Left ventricle myocardium inferior (tissue), 1 donor: ENCODE measurements around the gene OSER1. TPM values are rescaled to one million over a fixed set of nuclear protein-coding genes. Genes with fewer than 3 reads are reported as not detected.

ENCODE experiments used
- DNase-seq: peaks from one replicate; pipeline ENCODE4 v3.0.0-alpha.2; 2020
- H3K27ac ChIP-seq: fragments of 200-600 bp; replicated peaks from 2 replicates; pipeline ENCODE4 v1.8.0; 2021
- H3K27me3 ChIP-seq: fragments of 200-600 bp; 2 replicates; pipeline ENCODE4 v1.8.0; 2021; ENCODE audit warnings: low read depth
- H3K36me3 ChIP-seq: fragments of 200-600 bp; 2 replicates; pipeline ENCODE4 v1.8.0; 2021
- H3K4me1 ChIP-seq: fragments of 200-600 bp; 2 replicates; pipeline ENCODE4 v1.8.0; 2021
- H3K4me3 ChIP-seq: fragments of 200-600 bp; 2 replicates; pipeline ENCODE4 v1.8.0; 2021; ENCODE audit warnings: mild to moderate bottlenecking, moderate library complexity
- H3K9me3 ChIP-seq: fragments of 200-600 bp; replicated peaks from 2 replicates; pipeline ENCODE4 v1.8.0; 2021
- intact Hi-C: fragments of 100-400 bp; cut with micrococcal nuclease; formaldehyde crosslinking; loops from one replicate; pipeline ENCODE4 v1.11.0; 2022
- total RNA-seq: library from RNA; stranded (reverse); fragmentation: NEBNext Ultra II Directional; extraction: Animal tissue kit (Norgen Biotek cat#: 25700); gene quantifications from one replicate; pipeline ENCODE4 v1.2.1, GENCODE V29; 2021
- TF ChIP-seq, protein P1 (sequence below): fragments of 200-600 bp; IDR thresholded peaks from 2 replicates; pipeline ENCODE4 v1.8.0; 2021; ENCODE audit warnings: antibody characterized with exemption, mild to moderate bottlenecking, borderline replicate concordance
- donor health status: DM: no; HTN: yes; CAD: no; lungs with severe emphysema.

OSER1 gene
- total RNA-seq, 1 donor from 2014 or later = 34.0 TPM

DNA sequence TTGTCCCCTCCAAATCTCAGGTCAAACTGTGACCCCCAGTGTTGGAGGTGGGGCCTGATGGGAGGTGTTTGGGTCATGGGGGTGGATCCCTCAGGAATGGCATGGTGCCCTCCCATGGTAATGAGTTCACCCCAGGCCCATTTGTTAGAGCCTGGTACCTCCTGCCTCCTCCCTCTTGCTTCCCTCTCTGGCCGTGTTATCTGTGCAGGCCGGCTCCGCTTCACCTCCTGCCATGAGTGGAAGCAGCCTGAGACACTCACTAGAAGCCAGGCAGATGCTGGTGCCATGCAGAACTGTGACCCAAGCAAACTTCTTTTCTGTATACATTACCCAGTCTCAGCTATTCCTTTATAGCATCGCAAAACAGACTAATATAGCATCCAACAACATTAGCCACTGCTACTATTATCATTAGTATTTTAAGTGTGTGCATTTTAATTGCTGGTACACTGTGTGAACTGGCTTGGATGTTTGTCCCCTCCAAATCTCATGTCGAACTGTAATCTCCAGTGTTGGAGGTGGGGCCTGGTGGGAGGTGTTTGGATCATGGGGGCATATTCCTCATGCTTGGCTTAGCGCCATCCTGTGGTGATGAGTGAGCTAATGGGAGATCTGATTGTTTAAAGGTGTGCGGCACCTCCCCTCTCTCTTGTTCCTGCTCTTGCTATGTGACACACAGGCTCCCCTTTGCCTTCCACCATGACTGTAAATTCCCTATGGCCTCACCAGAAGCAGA lies 12.2 kb upstream of the OSER1 start:
- Histone ChIP-seq H3K4me1 (peaks cover 39% of the 10 kb centered on the region), H3K27me3 (no peaks in the 10 kb centered on the region), H3K36me3 (peaks cover 5% of the 10 kb centered on the region), H3K9me3 (no peaks in the 10 kb centered on the region), H3K4me3 (no peak overlapping the region), H3K27ac (peak overlapping the region; percentile 80)
- DNase-seq = peak; percentile 28
- TF ChIP-seq, protein P1, sequence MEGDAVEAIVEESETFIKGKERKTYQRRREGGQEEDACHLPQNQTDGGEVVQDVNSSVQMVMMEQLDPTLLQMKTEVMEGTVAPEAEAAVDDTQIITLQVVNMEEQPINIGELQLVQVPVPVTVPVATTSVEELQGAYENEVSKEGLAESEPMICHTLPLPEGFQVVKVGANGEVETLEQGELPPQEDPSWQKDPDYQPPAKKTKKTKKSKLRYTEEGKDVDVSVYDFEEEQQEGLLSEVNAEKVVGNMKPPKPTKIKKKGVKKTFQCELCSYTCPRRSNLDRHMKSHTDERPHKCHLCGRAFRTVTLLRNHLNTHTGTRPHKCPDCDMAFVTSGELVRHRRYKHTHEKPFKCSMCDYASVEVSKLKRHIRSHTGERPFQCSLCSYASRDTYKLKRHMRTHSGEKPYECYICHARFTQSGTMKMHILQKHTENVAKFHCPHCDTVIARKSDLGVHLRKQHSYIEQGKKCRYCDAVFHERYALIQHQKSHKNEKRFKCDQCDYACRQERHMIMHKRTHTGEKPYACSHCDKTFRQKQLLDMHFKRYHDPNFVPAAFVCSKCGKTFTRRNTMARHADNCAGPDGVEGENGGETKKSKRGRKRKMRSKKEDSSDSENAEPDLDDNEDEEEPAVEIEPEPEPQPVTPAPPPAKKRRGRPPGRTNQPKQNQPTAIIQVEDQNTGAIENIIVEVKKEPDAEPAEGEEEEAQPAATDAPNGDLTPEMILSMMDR = no peak
- intact Hi-C loops = no loop called here

DNA sequence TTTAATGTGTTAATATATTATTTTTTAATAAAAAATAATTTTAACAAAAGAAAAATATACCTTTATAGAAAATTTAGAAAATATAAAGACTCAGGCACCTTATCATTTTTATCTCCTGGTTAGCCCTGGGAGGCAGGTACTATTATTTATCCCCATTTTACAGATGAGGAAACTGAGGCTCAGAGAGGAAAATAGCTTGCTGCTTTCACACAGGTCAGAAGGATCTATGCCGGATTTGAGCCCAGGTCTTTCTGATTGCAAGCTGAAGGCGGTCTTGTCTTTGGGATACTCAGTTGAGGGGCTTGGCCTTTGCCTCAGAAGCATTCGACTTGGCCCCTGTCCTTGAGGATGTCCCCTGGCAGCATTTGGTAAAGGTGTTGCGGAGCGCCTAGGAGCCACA lies 11.5 kb upstream of the OSER1 start:
- no peak for DNase-seq
- H3K27ac ChIP-seq = peak overlapping the region; percentile 80
- H3K27me3 ChIP-seq = no peaks in the 10 kb centered on the region
- no peaks in the 10 kb centered on the region for H3K9me3 ChIP-seq
- intact Hi-C loops = no loop called here
- H3K4me1 ChIP-seq = peaks cover 39% of the 10 kb centered on the region
- TF ChIP-seq, protein P1 = no peak
- no peak overlapping the region for H3K4me3 ChIP-seq
- peaks cover 5% of the 10 kb centered on the region for H3K36me3 ChIP-seq

DNA sequence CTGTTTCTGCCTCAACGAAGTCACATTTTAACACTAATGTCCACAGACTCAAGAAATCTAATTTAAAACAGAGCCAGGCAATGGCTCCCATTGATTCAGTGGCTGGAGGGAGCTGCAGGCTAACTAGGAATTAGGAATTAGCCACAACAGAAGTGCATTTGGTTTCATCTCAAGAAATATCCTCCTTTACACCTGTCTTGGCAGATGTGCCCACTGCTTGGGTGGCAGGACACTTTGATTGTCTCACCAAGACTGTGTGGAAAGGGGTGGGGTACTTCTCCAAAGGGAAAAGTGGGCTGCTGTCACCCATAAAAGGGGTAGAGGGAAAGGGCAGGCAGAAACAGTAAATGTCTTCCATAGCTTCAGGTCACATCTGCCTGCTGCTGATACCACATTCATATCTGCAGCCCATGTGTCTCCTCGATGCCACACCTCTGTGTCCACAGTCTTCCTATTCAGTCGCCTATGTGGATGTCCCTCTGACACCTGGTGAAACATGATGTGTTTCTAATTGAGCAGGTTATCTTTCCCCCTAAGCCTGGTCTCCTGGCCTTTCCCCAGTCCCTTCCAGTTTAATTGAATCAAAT lies 10.9 kb upstream of the OSER1 start:
- Histone ChIP-seq H3K36me3 (peaks cover 5% of the 10 kb centered on the region), H3K9me3 (no peaks in the 10 kb centered on the region), H3K27me3 (no peaks in the 10 kb centered on the region), H3K4me3 (no peak overlapping the region), H3K27ac (peak overlapping the region; percentile 80), H3K4me1 (peaks cover 39% of the 10 kb centered on the region)
- intact Hi-C loops = no loop called here
- no peak for DNase-seq
- TF ChIP-seq, protein P1 = no peak

DNA sequence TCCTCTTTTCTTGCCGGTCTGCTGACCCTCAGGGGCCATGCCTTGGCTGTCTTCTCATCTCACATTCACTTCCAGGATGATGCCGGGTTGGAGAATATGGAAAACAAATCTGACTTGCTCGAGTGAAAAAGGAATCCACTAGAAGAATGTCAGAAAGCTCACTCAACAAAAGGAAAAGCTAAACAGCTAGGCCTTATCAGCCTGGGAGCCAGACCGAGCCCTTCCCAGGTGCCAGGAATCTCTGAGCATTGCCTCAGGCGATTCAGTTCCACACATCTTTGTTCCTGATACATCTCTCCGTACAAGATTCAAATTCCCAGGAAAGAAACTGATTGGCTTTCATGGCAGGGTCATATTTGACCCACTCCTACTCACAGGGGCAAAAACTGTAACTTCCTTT lies 9.2 kb upstream of the OSER1 start:
- no peak overlapping the region for H3K4me3 ChIP-seq
- intact Hi-C loops = loop anchor here (5.0 kb wide), 1 partner anchor 93 kb away; the partner anchor contains the start of gene FITM2
- H3K9me3 ChIP-seq = no peaks in the 10 kb centered on the region
- peak overlapping the region; percentile 80 for H3K27ac ChIP-seq
- H3K36me3 ChIP-seq = peaks cover 5% of the 10 kb centered on the region
- peaks cover 39% of the 10 kb centered on the region for H3K4me1 ChIP-seq
- TF ChIP-seq, protein P1 = no peak
- DNase-seq = no peak
- H3K27me3 ChIP-seq = no peaks in the 10 kb centered on the region

DNA sequence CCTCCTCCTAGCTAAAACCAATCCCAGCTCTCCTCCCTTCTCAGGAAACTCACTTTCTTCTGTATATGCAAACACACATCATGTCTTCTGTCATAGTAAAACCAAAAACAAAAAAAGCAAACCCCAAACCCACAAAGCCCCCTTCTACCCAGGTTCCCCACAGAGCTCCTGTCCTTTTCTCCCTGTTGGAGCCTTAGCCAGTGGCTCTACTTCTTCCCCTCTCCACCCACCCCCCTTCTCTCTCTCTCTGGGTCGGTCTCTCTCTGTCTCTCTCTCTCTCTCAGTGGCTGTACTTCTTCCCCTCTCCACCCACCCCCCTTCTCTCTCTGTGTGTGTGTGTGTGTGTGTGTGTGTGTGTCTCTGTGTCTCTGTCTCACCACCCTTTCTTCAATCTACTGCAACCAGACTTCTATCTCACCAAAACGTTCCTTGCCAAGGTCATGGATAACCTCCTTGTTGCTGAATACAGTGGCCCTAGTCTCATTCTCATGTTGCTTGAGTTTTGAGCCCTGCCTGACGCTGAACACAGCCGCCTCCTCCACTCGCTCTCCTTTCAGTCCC lies 8.7 kb upstream of the OSER1 start:
- H3K27ac ChIP-seq = peak overlapping the region; percentile 80
- intact Hi-C loops = loop anchor here (5.0 kb wide), 1 partner anchor 93 kb away; the partner anchor contains the start of gene FITM2

More for the DNA sequence above, 8.7 kb upstream of the OSER1 start:
- Histone ChIP-seq H3K4me3 (peak overlapping the region; percentile 59), H3K9me3 (no peaks in the 10 kb centered on the region), H3K27me3 (no peaks in the 10 kb centered on the region), H3K36me3 (peaks cover 5% of the 10 kb centered on the region), H3K4me1 (peaks cover 37% of the 10 kb centered on the region)
- TF ChIP-seq, protein P1 = no peak
- no peak for DNase-seq
